T-helper 2 cell treated with Interferon-gamma antibody and Interleukin-4, amounts not matched to agents 100 ng/mL and 5 ng/mL, for 36 hours (primary cell): ENCODE results near the gene SNAP91. TPM values are rescaled to one million over a fixed set of nuclear protein-coding genes. Genes with fewer than 3 reads are reported as not detected.

Source experiments
- intact Hi-C: fragments of 100-400 bp; cut with micrococcal nuclease; formaldehyde crosslinking; loops from one replicate; pipeline ENCODE4 v1.15.1; 2023
- total RNA-seq: library from RNA; stranded (reverse); gene quantifications from 2 replicates; pipeline ENCODE4 v1.2.3, GENCODE V29; 2022

The SNAP91 gene
- total RNA-seq, 1 donor from 2014 or later: not detected

GRCh38 chr6:83539678-83540077, 169.2 kb downstream of the SNAP91 start:
- intact Hi-C loops: no loop called here

- intact Hi-C loops: loop anchor here (1.0 kb wide), 1 partner anchor 315 kb away; no protein-coding TSS in a partner anchor
These were observed 172.0 kb downstream of the SNAP91 start for GRCh38 chr6:83536647-83537589.

- intact Hi-C loops: loop anchor here (1.0 kb wide), 1 partner anchor 314 kb away; no protein-coding TSS in a partner anchor
These were observed 172.8 kb downstream of the SNAP91 start for GRCh38 chr6:83536034-83536646.

GRCh38 chr6:83518816-83519480, 190.0 kb downstream of the SNAP91 start:
- intact Hi-C loops: loop anchor here (10.0 kb wide), 1 partner anchor 104 kb away; no protein-coding TSS in a partner anchor

GRCh38 chr6:83517500-83517899, 191.4 kb downstream of the SNAP91 start:
- intact Hi-C loops: loop anchor here (10.0 kb wide), 1 partner anchor 103 kb away; no protein-coding TSS in a partner anchor

GRCh38 chr6:83514866-83515466, 193.9 kb downstream of the SNAP91 start:
- intact Hi-C loops: loop anchor here (1.0 to 10.0 kb wide), 3 partner anchors 100 to 448 kb away; partner anchors contain the start of gene DOP1A

GRCh38 chr6:83514466-83514865, 194.4 kb downstream of the SNAP91 start:
- intact Hi-C loops: loop anchor here (10.0 kb wide), 1 partner anchor 100 kb away; no protein-coding TSS in a partner anchor

GRCh38 chr6:83511901-83512681, 196.8 kb downstream of the SNAP91 start, which contains the start of gene PRSS35:
PRSS35 (plus strand) TSS chr6:83512534; CDS start chr6:83523442, 10,908 bp downstream.
- intact Hi-C loops: loop anchor here (10.0 kb wide), 1 partner anchor 97 kb away; no protein-coding TSS in a partner anchor

GRCh38 chr6:83511266-83511665, 197.6 kb downstream of the SNAP91 start:
- intact Hi-C loops: loop anchor here (10.0 kb wide), 1 partner anchor 96 kb away; no protein-coding TSS in a partner anchor

- intact Hi-C loops: loop anchor here (10.0 kb wide), 1 partner anchor 96 kb away; no protein-coding TSS in a partner anchor
These were observed 198.1 kb downstream of the SNAP91 start for GRCh38 chr6:83510791-83511190.

- intact Hi-C loops: no loop called here
These were observed 199.5 kb downstream of the SNAP91 start for GRCh38 chr6:83509441-83509840.

GRCh38 chr6:83505356-83505755, 203.5 kb downstream of the SNAP91 start:
- intact Hi-C loops: no loop called here

Other genes with a start within 250 kb of the SNAP91 start
- not detected in 2 replicates for gene PRSS35, start 196.6 kb downstream of the SNAP91 start, total RNA-seq
- not detected in 2 replicates for gene RIPPLY2, start 144.3 kb upstream of the SNAP91 start, total RNA-seq
- gene CYB5R4, start 150.6 kb upstream of the SNAP91 start, total RNA-seq: 31.2 and 32.4 TPM in 2 replicates